HG02759 (cell line): ENCODE results near the gene NUP62CL.
A peak's percentile ranks its signal among the peaks of the same experiment; 100 is the strongest.
"Not testable (repeated sequence)": the region's sequence is repeated elsewhere in the genome, so short reads cannot be mapped to it uniquely, and the experiment has no call there.

Experiments
- ATAC-seq: cut with Tn5 transposase; IDR thresholded peaks from one replicate; pipeline ENCODE4 v1.9.1; 2021; ENCODE audit warnings: mild to moderate bottlenecking, moderate library complexity; ENCODE audit not compliant: unreplicated experiment

The NUP62CL gene, protein sequence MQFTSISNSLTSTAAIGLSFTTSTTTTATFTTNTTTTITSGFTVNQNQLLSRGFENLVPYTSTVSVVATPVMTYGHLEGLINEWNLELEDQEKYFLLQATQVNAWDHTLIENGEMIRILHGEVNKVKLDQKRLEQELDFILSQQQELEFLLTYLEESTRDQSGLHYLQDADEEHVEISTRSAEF

DNA sequence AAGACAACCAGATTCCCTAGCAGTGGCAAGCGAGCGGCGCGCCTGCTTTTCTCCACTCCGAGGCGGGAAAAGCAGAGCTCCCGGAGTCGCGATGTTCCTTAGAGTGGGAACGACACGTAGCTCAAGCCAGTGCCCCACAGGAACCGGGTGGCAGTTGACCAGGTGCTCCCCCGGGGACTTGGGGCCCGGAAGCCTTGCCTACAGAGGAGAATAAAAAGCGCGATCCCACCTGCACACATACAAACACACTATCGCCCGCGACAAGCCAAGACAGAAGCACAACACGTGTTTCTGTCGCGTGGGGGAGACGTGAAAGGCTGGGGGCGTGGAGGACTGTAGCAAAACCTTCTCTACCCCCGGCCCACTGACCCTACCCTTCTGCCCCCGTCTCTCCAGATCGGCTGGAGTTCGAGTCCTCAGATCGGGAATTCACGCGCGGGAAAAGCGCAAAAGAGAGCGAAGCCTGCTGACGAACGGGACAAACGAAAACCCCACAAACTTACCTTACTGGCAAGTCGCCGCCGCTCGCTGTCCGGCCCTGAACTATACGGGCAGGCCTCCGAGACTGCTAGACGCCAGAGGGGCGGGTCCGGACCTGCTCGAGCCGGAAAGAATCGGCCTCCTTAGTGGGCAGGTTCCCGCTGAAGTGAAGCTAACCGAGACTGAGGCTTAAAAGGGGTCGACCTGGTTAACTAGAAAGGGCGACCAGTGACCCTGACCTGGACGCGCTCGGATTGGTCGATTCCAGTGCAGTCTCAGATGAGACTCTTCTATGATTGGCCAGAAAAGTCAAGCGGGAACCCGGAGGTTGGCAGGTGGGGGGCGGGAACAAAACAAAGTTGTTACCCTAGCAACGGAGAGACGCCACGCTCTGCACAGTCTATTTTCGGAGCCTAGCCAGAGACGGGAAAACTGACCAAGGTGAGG, at the start of gene NUP62CL, which contains the start of gene DNAAF6:
Gene NUP62CL, minus strand, starts transcription at position 664 of the 927 bp plus-strand sequence. CDS start 31,287 bp downstream, outside the sequence.
Gene DNAAF6, plus strand, starts transcription at position 842 of the 927 bp plus-strand sequence. CDS start 6,265 bp downstream, outside the sequence.
- peak; percentile 97 for ATAC-seq

DNA sequence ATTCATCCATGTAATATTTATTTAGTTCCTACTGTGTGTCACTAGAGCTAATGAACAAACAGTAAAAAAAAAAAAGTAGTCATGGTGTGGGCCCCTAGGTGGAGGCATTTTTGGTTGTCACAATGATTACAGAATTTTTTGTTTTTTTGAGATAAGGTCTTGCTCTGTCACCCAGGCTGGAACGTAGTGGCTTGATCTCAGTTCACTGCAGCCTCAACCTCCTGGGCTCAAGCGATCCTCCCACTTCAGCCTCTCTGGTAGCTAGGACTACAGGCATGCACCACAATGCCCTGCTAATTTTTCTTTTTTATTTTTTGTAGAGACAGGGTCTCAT, 22.2 kb upstream of the NUP62CL start:
- ATAC-seq, result no peak

DNA sequence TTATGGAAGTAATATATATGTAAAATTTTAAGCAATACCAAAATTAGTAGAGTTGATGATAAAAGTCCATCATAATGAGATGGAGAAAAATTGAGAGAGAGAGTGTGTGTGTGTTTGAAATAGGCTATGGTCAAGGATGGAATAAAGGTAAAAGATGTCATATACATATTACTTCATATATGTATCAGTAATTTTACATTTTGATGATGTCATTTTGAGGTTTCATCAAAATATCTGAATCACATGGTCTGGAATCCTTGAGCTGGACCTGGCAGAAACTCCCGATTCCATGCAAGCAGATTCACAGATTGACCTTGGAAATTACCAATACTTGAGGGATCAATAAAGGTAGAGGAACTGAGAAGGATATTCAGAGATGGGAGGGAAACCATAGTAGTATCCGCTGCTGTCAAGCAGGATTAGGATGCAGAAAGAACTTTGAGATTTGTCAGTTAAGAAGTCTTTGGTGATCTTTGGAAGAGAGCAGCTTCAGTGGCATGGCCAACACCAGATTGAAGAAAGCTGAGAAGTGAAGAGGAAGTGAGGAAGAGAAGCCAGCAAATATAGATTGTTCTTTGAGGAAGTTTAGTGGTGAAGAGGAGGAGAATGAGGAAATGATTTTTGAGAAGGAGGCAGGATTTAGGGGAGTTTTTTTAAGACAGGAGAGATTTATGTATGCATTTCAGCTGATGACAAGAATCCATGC, 21.7 kb upstream of the NUP62CL start:
- no peak for ATAC-seq

DNA sequence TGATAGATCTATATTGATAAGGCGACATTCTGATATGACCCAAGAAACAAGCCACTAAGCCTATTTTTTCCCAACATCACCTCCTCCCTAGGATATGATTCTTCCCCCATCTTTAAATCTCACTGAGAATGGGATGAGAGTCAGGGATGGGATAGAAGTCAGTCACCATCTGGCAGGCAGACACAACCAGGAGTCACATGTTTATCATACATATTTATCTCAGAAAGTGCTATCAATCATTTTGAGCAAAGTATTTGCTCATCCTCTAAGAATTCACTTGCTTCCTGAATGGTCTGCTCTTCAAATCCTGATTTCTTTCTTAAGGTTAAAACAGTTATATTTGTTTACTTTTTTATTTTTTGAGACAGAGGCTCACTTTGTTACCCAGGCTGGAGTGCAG, 20.5 kb upstream of the NUP62CL start:
- ATAC-seq, result no peak

DNA sequence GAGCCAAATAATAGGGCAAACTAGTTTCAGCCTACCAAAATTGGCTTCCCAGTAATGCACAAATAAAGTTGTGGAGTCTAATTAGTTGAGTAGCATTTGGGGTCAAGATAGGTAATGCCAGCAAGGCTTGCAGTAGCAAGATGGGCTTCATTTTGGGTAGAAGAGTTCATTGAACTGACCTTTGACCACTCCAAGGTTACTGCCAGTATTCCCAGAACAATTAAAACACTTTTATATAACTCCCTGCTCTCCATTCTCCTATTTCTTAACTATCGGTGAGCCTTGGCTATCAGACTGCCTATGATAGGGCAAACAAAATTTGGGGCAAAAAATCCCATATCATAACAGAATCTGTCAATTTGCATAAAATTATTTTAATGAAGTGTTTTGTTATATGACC, 7.2 kb upstream of the NUP62CL start:
- no peak for ATAC-seq

DNA sequence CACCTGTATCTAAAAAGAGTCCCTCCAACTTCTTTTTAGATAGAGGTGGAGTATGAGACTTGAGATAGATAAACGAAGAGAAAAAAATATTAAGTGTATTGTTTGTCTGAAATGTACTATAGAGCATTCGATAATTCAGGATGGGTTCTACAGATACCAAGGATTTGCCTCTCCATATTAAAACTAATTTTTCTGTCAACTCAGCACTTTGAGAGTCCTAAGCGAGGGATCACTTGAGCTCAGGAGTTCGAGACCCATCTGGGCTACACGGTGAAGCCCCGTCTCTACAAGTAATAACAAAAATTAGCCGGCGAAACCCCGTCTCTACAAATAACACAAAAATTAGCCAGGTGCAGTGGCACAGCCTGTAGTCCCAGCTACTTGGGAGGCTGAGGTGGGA, 1.7 kb upstream of the NUP62CL start:
- ATAC-seq, result no peak

DNA sequence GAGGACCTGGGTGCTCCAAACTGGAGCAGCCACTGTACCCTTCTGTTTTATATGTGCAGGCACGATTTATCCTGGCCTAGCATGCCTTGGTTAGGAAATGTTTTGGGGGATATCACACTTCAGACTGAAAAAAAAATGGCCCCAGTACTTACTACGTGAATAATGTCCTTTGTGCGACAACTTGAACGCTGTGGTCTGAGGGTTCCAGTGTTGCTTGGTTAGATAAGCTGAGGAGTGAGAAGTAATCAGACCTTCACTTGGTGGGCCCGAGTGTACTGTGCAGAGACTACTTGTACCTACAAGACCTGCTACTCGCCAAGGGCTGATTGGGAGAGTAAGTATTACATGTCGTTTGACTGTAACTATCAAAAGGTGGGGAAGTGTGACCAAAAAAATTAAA, 856 bp upstream of the NUP62CL start:
- no peak for ATAC-seq

DNA sequence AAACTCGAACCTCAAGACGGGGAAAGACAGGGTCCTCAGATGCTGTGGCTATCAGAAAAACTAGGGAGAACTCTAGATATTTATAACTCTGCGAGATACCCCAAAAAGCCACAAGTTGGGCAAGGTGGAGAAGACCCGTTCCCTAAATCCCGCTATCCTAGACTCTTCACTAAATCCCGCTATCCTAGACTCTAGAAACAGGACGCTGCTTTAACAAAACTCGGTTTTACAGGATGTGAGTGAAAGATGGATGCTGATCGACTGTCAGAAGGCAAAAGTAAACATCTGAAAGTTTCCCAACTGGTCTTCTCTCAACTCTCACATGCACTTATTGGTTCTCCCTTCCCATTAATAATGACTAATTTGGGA, 448 bp upstream of the NUP62CL start:
- no peak for ATAC-seq

DNA sequence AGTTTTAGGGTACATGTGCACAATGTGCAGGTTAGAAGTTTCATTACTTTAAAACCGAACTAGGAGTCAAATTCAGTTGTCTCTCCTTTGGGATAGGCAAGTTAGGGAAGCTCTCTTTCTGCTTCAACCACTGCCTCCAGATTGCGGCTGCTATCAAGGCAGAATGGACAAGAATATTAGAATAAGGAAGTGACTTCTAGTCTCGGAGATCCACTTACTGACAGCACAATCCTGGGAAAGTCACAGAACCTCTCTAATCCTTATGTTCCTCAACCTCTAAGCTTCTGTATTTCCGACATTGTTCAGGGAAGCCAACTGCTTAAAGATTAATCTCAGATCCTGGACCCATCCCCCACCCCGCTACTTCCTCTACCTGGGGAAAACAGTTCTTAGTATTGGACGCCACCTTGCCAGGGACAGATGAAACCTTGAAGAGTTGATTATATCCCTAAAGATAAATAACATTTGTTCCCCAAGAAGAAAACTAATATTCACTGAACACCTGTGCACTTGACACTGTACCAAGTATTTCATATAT, 2.1 kb downstream of the NUP62CL start:
- ATAC-seq, result no peak

DNA sequence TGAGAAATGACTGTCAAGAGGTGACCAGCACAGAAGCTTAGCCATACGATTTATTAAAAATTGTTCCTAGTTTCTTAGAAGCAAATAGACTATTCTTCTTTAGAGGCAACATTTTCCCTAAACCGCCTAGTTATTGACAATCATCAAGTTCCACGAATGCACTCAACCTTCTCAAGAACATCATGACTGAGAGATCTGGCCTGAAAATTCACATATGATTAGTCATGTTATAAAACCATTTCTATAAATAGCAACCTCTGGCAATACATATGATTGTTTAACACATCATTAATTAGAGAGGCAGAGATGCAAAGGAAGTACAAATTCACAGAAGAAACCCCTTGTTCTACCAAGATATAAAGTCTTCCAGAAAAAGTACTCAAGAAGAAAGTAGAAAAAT, 6.7 kb downstream of the NUP62CL start:
- no peak for ATAC-seq

DNA sequence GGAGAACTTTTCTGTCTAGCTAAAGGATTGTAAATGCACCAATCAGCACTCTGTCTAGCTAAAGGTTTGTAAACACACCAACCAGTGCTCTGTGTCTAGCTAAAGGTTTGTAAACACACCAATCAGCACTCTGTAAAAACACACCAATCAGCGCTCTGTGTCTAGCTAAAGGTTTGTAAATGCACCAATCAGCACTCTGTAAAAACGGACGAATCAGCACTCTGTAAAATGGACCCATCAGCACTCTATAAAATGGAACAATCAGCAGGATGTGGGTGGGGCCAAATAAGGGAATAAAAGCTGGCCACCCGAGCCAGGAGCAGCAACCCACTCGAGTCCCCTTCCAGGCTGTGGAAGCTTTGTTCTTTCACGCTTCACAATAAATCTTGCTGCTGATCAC, 8.2 kb downstream of the NUP62CL start:
- ATAC-seq, result not testable (repeated sequence)

DNA sequence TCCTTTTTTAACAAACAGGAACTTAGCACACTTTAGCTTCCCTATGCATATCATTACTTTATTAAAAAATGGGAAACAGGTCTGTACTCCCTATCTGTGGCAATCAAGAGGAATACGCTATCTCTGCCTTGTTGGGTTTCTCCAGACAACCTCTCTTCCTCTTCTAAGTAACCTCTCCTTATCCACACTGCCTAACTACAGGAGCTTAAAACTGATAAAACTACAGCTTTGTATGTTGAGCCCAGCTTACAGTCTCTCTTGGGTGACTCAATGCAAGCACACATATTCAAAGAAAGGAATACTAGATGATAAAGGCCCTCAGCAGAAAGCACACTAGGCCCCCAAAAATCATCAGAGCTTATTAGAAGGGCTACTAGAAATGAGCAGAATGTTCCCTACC, 8.9 kb downstream of the NUP62CL start:
- no peak for ATAC-seq

DNA sequence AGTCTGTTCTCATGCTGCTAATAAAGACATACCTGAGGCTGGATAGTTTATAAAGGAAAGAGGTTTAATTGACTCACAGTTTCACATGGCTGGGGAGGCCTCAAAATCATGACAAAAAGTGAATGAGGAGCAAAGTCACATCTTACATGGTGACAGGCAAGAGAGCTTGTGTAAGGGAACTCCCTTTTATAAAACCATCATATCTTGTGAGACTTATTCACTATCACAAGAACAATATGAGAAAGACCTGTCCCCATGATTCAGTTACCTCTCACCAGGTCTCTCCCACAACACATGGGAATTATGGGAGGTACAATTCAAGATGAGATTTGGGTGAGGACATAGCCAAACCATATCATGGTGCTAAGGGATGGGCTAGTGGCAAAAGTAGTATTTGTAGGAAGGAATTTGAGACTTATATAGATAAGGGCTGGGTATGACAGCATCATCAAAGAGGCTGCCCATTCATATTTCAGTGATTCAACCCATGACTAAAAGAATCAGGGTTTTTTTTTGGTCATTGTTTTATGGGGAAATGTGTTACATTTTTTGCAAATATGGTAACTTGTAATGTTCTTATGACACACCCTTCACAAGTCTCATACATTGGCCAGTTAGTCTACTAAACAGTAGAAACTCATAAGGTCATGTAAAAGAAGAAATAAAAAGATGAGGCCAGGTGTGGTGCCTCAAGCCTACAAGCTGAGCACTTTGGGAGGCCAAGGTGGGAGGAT, 34.7 kb downstream of the NUP62CL start:
- ATAC-seq, result no peak

DNA sequence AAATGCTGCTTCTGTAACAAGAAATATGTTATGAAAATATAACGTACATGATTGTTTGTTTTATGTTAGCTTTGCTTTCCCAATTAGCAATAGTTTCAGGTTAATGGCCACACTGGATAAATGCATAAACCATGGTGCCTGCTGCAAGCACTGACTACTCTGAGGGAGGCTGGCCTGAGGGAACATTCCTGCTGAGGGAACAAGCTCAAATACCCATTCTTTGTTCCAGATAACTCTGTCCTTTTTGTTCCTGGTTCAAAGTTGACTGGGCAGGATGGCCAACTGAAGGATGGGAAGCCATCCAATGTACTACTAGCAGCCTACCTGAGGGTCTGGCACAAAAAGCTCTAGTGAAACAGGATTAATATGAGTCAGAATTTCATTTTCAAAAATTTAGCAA, 37.5 kb downstream of the NUP62CL start:
- ATAC-seq, result no peak

DNA sequence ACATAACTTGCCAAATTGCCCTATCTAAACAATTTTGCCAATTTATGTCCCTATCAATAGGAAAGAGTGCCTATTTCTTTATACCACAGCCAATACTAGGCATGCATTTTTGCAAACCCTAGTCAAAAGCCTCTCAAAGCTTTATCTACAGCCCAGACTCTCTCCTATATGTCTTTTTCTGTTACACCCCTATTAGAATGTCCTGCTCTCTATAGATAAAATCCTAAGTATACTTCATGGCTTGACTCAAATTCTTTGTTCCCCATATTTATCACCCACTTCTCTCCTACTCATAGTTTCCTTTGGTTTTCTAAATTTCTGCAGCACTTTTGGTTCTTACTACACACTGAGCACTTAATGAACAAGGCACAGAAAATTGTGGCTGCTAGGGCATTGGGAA, 38.0 kb downstream of the NUP62CL start:
- no peak for ATAC-seq

DNA sequence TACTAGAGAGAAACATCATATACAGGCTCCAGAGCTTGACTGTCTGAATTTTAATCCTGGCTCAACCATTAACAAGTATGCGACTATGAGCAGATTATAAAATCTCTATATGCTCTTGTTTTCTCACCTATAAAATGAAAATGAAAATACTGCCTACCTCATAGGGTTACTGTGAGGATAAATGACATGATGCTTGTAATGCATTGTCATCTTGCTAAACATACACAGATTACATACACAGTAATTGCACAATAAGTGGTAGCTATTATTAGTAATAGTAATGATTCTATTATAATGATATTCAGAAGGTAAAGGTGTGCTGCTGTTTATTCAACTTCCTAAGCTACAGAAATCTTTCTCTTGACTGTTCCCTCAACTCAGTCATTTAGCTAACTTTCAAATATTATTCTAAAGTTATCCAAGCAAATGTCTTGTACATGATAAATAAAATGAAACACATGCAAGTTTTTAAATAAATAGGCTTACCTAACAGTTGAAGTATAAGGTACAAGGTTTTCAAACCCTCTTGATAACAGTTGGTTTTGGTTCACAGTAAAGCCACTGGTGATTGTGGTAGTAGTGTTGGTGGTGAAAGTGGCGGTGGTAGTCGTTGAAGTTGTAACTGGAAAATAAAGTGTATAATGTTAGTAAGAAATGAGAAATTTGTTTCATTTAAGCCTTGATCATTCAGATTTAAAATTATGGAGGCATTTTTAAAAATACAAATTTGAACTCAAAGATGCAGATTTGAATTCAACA, 38.9 kb downstream of the NUP62CL start:
- no peak for ATAC-seq

DNA sequence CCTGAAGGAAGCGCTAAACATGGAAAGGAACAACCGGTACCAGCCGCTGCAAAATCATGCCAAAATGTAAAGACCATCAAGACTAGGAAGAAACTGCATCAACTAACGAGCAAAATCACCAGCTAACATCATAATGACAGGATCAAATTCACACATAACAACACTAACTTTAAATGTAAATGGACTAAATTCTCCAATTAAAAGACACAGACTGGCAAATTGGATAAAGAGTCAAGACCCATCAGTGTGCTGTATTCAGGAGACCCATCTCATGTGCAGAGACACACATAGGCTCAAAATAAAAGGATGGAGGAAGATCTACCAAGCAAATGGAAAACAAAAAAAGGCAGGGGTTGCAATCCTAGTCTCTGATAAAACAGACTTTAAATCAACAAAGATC, 48.6 kb downstream of the NUP62CL start:
- not testable (repeated sequence) for ATAC-seq

DNA sequence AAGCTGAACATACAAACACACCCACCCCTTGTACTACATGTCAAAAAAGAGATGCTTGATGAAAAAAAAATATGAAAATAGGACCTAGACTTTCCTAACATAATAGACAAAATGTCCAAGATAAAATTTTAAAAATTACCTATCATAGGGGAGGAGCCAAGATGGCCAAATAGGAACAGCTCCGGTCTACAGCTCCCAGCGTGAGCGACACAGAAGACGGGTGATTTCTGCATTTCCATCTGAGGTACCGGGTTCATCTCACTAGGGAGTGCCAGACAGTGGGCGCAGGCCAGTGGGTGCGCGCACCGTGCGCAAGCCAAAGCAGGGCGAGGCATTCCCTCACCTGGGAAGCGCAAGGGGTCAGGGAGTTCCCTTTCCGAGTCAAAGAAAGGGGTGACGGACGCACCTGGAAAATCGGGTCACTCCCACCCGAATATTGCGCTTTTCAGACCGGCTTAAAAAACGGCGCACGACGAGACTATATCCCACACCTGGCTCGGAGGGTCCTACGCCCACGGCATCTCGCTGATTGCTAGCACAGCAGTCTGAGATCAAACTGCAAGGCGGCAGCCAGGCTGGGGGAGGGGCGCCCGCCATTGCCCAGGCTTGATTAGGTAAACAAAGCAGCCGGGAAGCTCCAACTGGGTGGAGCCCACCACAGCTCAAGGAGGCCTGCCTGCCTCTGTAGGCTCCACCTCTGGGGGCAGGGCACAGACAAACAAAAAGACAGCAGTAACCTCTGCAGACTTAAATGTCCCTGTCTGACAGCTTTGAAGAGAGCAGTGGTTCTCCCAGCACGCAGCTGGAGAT, 50.4 kb downstream of the NUP62CL start:
- ATAC-seq, result not testable (repeated sequence)
